ENCODE measurements around the gene CA6.
A peak's percentile ranks its signal among the peaks of the same experiment; 100 is the strongest.
"Not testable (repeated sequence)": the region's sequence is repeated elsewhere in the genome, so short reads cannot be mapped to it uniquely, and the experiment has no call there.

CA6 gene

GRCh38 chr1:8988618-8988967, 42.9 kb downstream of the CA6 start:
- H3K27me3 ChIP-seq (replicated peaks; ENCODE audit: control insufficient read depth, insufficient read depth, low read length): no peaks in the 10 kb centered on the region
- DNase-seq (ENCODE audit: extremely low read depth, insufficient read length): no peak
- H3K36me3 ChIP-seq (ENCODE audit: control insufficient read depth, insufficient read depth, low read length): no peaks in the 10 kb centered on the region
- TF ChIP-seq CTCF (IDR thresholded peaks at IDR 0.05; ENCODE audit: insufficient read depth, low read length, poor library complexity, severe bottlenecking): no peak
- no peak overlapping the region for H3K4me3 ChIP-seq (replicated peaks; ENCODE audit: low read depth, low read length)

GRCh38 chr1:8989061-8989460, 43.4 kb downstream of the CA6 start:
- Histone ChIP-seq H3K27me3 (replicated peaks; ENCODE audit: control insufficient read depth, insufficient read depth, low read length) (no peaks in the 10 kb centered on the region), H3K4me3 (replicated peaks; ENCODE audit: low read depth, low read length) (no peak overlapping the region), H3K36me3 (ENCODE audit: control insufficient read depth, insufficient read depth, low read length) (no peaks in the 10 kb centered on the region)
- TF ChIP-seq CTCF (IDR thresholded peaks at IDR 0.05; ENCODE audit: insufficient read depth, low read length, poor library complexity, severe bottlenecking): no peak
- no peak for DNase-seq (ENCODE audit: extremely low read depth, insufficient read length)

- no peaks in the 10 kb centered on the region for H3K36me3 ChIP-seq (ENCODE audit: control insufficient read depth, insufficient read depth, low read length)
Observed at GRCh38 chr1:8989821-8990220, 44.2 kb downstream of the CA6 start.

GRCh38 chr1:8992936-8993687, 47.4 kb downstream of the CA6 start:
- no peaks in the 10 kb centered on the region for H3K27me3 ChIP-seq (replicated peaks; ENCODE audit: control insufficient read depth, insufficient read depth, low read length)
- DNase-seq (ENCODE audit: extremely low read depth, insufficient read length): no peak
- TF ChIP-seq CTCF (IDR thresholded peaks at IDR 0.05; ENCODE audit: insufficient read depth, low read length, poor library complexity, severe bottlenecking): peak; percentile 4
- no peak overlapping the region for H3K4me3 ChIP-seq (replicated peaks; ENCODE audit: low read depth, low read length)
- no peaks in the 10 kb centered on the region for H3K36me3 ChIP-seq (ENCODE audit: control insufficient read depth, insufficient read depth, low read length)

More at GRCh38 chr1:8989821-8990220, 44.2 kb downstream of the CA6 start:
- Histone ChIP-seq H3K27me3 (replicated peaks; ENCODE audit: control insufficient read depth, insufficient read depth, low read length) (no peaks in the 10 kb centered on the region), H3K4me3 (replicated peaks; ENCODE audit: low read depth, low read length) (no peak overlapping the region)
- TF ChIP-seq CTCF (IDR thresholded peaks at IDR 0.05; ENCODE audit: insufficient read depth, low read length, poor library complexity, severe bottlenecking): no peak
- DNase-seq (ENCODE audit: extremely low read depth, insufficient read length): no peak

- H3K27me3 ChIP-seq (replicated peaks; ENCODE audit: control insufficient read depth, insufficient read depth, low read length); DNase-seq (ENCODE audit: extremely low read depth, insufficient read length); H3K36me3 ChIP-seq (ENCODE audit: control insufficient read depth, insufficient read depth, low read length); H3K4me3 ChIP-seq (replicated peaks; ENCODE audit: low read depth, low read length): not testable (repeated sequence)
Observed at GRCh38 chr1:8993962-8994675, 48.5 kb downstream of the CA6 start.

GRCh38 chr1:9001534-9002214, 56.0 kb downstream of the CA6 start:
- H3K27me3 ChIP-seq (replicated peaks; ENCODE audit: control insufficient read depth, insufficient read depth, low read length); H3K36me3 ChIP-seq (ENCODE audit: control insufficient read depth, insufficient read depth, low read length); DNase-seq (ENCODE audit: extremely low read depth, insufficient read length); H3K4me3 ChIP-seq (replicated peaks; ENCODE audit: low read depth, low read length): not testable (repeated sequence)

- DNase-seq (ENCODE audit: extremely low read depth, insufficient read length); H3K4me3 ChIP-seq (replicated peaks; ENCODE audit: low read depth, low read length); H3K27me3 ChIP-seq (replicated peaks; ENCODE audit: control insufficient read depth, insufficient read depth, low read length); H3K36me3 ChIP-seq (ENCODE audit: control insufficient read depth, insufficient read depth, low read length): not testable (repeated sequence)
Observed at GRCh38 chr1:9002215-9002560, 56.5 kb downstream of the CA6 start.
